Natural killer cell (primary cell): ENCODE data around the gene SLC8B1. TPM values are rescaled to one million over a fixed set of nuclear protein-coding genes. Genes with fewer than 3 reads are reported as not detected.

Experiments
- ATAC-seq, 3 donors: fragments of 150-1000 bp in 2 of 3; fragments of 200-7000 bp in 1 of 3; cut with Tn5 transposase; 1 replicate in 1 of 3; 2 replicates in 2 of 3; pipeline ENCODE4 v1.10.0; 2021; ENCODE audit warnings: mild to moderate bottlenecking in 2 of 3, moderate library complexity in 2 of 3
- DNase-seq, 2 donors: peaks; one replicate each; pipeline versions ENCODE4 v3.0.0 to v3.0.0-alpha.2; 2013 to 2021; ENCODE audit warnings: mixed read lengths in 1 of 2
- H3K27ac ChIP-seq: one replicate; pipeline ENCODE4 v1.5.1; 2013; ENCODE audit warnings: mild to moderate bottlenecking, low read length
- H3K27me3 ChIP-seq: one replicate; pipeline ENCODE4 v1.6.1; 2013; ENCODE audit warnings: low read length; ENCODE audit not compliant: control insufficient read depth, insufficient read depth
- H3K36me3 ChIP-seq: one replicate; pipeline ENCODE4 v1.6.1; 2013; ENCODE audit warnings: low read length; ENCODE audit not compliant: control insufficient read depth, insufficient read depth
- H3K4me1 ChIP-seq: one replicate; pipeline ENCODE4 v1.6.1; 2013; ENCODE audit warnings: low read length; ENCODE audit not compliant: control insufficient read depth, insufficient read depth
- H3K4me3 ChIP-seq: one replicate; pipeline ENCODE4 v1.5.1; 2013; ENCODE audit warnings: low read length
- H3K9me3 ChIP-seq: one replicate; pipeline ENCODE4 v1.6.1; 2013; ENCODE audit warnings: low read length; ENCODE audit not compliant: control insufficient read depth, insufficient read depth
- H3K27ac Mint-ChIP-seq, 2 donors: one replicate each; pipeline ENCODE4 v1.8.0; 2022; ENCODE audit warnings: mild to moderate bottlenecking in 2 of 2, mixed read lengths in 2 of 2, moderate library complexity in 1 of 2
- H3K27me3 Mint-ChIP-seq, 2 donors: one replicate each; pipeline ENCODE4 v1.8.0; 2022; ENCODE audit warnings: low read depth in 2 of 2, mixed read lengths in 2 of 2
- H3K36me3 Mint-ChIP-seq: one replicate; pipeline ENCODE4 v1.8.0; 2022; ENCODE audit warnings: mixed read lengths
- H3K4me1 Mint-ChIP-seq, 2 donors: one replicate each; pipeline ENCODE4 v1.8.0; 2022; ENCODE audit warnings: mixed read lengths in 2 of 2
- H3K4me3 Mint-ChIP-seq: one replicate; pipeline ENCODE4 v1.8.0; 2022; ENCODE audit warnings: mild to moderate bottlenecking, moderate library complexity, mixed read lengths
- H3K9me3 Mint-ChIP-seq, 2 donors: one replicate each; pipeline ENCODE4 v1.8.0; 2022; ENCODE audit warnings: mixed read lengths in 2 of 2
- CTCF ChIP-seq: fragments of 200-600 bp; IDR thresholded peaks from one replicate; pipeline ENCODE4 v1.8.0; 2022; ENCODE audit warnings: antibody characterized with exemption
- whole genome bisulfite sequencing: methylation state at CpG from one replicate; pipeline ENCODE4 v1.1.7; 2013; ENCODE audit warnings: missing lambda C conversion rate; ENCODE audit not compliant: insufficient coverage; 5-methylcytosine and 5-hydroxymethylcytosine counted together
- intact Hi-C: fragments of 100-400 bp; cut with micrococcal nuclease; formaldehyde crosslinking; loops from one replicate; pipeline ENCODE4 v1.14.2; 2022
- total RNA-seq, 4 donors: library from RNA; stranded (reverse); fragments of 120-200 nt in 1 of 4; gene quantifications; one replicate each; pipeline versions ENCODE4 v1.2.3 to v1.2.4, GENCODE V29; 2013 to 2022

The SLC8B1 gene
- 10 to 100 TPM; 26.1 to 34.4 (median 31.2) TPM for total RNA-seq
- 16.6 TPM for total RNA-seq (2013)

- ATAC-seq (peak; percentile 99 to 100 (median 100)), DNase-seq (peak; percentile 84 to 86)
- intact Hi-C loops: loop anchor here (1.0 to 10.0 kb wide), 3 partner anchors 23 to 140 kb away; partner anchors contain the start of genes PLBD2 and TPCN1
- Histone ChIP-seq H3K36me3 (peaks cover 12% of the 10 kb centered on the region), H3K27ac (peak within 1 kb of the TSS; percentile 27), H3K4me3 (peak within 1 kb of the TSS; percentile 83), H3K9me3 (no peaks in the 10 kb centered on the region), H3K27me3 (no peaks in the 10 kb centered on the region), H3K4me1 (peaks cover 30% of the 10 kb centered on the region)
- peak within 1 kb of the TSS; percentile 93 for H3K4me3 Mint-ChIP-seq
- no peaks in the 10 kb centered on the region for H3K27me3 Mint-ChIP-seq
- no peak for TF ChIP-seq CTCF
- no peaks in the 10 kb centered on the region for H3K9me3 Mint-ChIP-seq
- under 1% methylated on average over 61 of the region's 62 CpGs for WGBS
- peaks cover 18 to 40% of the 10 kb centered on the region in 2 donors for H3K4me1 Mint-ChIP-seq
- peak within 1 kb of the TSS; percentile 57 to 74 for H3K27ac Mint-ChIP-seq
- H3K36me3 Mint-ChIP-seq: no peaks in the 10 kb centered on the region
Observed at GRCh38 chr12:113334786-113335539, at the start of gene SLC8B1. SLC8B1 (minus strand) TSS chr12:113335109; CDS start chr12:113332878, 2,231 bp downstream.

DNA sequence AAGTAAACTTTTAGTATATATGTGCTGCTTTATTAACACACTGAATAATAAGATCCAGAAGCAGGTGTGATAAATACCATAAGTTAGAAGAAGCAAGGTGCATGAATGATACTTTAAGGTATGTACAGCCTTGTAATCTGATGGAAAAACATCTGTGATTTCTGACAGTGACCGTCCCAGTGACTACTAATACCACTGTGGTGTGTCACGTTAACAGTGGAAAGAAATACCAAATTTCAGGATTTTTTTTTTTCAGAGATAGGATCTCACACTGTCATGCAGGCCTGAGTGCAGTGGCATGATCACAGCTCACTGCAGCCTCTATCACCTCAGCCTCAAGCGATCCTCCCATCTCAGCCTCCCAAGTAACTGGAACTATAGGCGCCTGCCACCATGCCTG is 47.3 kb upstream of the SLC8B1 start:
- Histone ChIP-seq H3K27ac (no peak overlapping the region), H3K36me3 (no peaks in the 10 kb centered on the region), H3K4me1 (no peaks in the 10 kb centered on the region), H3K4me3 (no peak overlapping the region), H3K27me3 (no peaks in the 10 kb centered on the region), H3K9me3 (no peaks in the 10 kb centered on the region)
- Mint-ChIP-seq H3K27me3 (no peaks in the 10 kb centered on the region), H3K9me3 (no peaks in the 10 kb centered on the region), H3K36me3 (no peaks in the 10 kb centered on the region), H3K4me3 (no peak overlapping the region), H3K4me1 (no peaks in the 10 kb centered on the region), H3K27ac (no peak overlapping the region)
- TF ChIP-seq CTCF: no peak
- WGBS: 93% methylated on average over 4 of the region's 4 CpGs
- intact Hi-C loops: no loop called here
- no peak for ATAC-seq
- no peak for DNase-seq

DNA sequence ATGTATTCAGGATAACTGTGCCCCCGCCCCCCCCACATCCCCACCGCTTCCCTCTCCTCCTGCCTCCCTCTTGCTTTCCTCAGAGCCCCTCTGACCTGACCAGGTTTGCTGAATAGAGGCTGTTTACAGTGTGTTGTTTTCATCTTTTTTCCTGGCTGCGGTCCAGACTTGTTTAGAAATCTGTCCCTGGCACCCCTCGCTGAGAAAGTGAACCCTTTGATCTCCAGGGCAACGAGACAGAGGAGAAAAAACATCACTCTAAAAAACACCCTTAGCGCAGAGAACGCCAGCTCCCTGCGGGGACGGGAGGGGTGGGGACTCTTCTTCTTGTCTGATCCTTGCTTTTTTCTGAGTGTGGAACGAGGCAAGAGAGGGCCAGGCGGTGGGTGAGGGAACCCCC is 46.3 kb upstream of the SLC8B1 start:
- intact Hi-C loops: no loop called here
- 88% methylated on average over 8 of the region's 11 CpGs for WGBS
- no peak for TF ChIP-seq CTCF
- ATAC-seq (no peak), DNase-seq (no peak)
- Mint-ChIP-seq H3K27me3 (no peaks in the 10 kb centered on the region), H3K27ac (no peak overlapping the region), H3K4me1 (no peaks in the 10 kb centered on the region), H3K36me3 (no peaks in the 10 kb centered on the region), H3K4me3 (no peak overlapping the region), H3K9me3 (no peaks in the 10 kb centered on the region)
- H3K36me3 ChIP-seq: no peaks in the 10 kb centered on the region
- no peaks in the 10 kb centered on the region for H3K27me3 ChIP-seq
- H3K4me1 ChIP-seq: no peaks in the 10 kb centered on the region
- no peak overlapping the region for H3K4me3 ChIP-seq
- H3K9me3 ChIP-seq: no peaks in the 10 kb centered on the region
- no peak overlapping the region for H3K27ac ChIP-seq
